ENCODE data around the gene BIRC3.

DNA sequence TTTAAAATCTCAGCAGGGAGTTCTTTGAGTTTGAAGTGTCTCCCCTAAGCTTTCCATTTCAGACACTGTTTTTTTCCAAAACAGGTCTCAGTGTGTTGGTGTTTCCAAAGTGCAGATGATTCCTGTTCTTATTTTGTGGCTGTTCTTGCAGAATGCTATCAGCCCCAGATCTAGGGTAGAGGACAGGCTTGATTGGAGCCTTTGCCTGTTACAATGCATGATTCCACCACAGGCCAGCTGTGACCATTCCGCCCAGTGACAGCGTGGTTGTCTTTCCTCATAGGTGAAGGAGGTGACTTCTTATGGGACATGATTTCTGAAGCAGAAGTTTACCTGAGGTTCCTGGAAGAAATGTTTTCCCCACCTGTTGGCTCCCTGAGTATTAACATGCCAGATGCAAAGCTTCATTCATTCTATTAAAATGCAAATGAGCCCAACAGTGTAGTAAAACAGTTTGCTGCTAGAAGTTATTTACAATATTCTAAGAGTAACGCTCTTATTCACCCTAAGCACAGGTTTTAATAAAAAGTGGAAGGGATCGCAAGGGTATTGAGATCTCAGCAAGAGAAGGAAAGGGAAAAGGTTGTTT lies 36.9 kb upstream of the BIRC3 start:
- TF ChIP-seq EZH2phosphoT487 (IDR thresholded peaks at IDR 0.05; ENCODE audit: insufficient read depth, low read depth): no peak
- no peak for TF ChIP-seq EZH2 (IDR thresholded peaks at IDR 0.05; ENCODE audit: insufficient read depth, poor library complexity, severe bottlenecking)
